Fibroblast of villous mesenchyme (primary cell): ENCODE data around the gene PFKFB1. TPM values are rescaled to one million over a fixed set of nuclear protein-coding genes. Genes with fewer than 3 reads are reported as not detected.

Experiments used
- DNase-seq: peaks from one replicate; pipeline ENCODE4 v3.0.0-alpha.2; 2010; ENCODE audit warnings: low read depth
- H3K4me3 ChIP-seq: 2 replicates; pipeline ENCODE4 v1.5.1; 2011; ENCODE audit warnings: low read depth, mild to moderate bottlenecking, low read length
- small RNA-seq: library from RNA; depleted of rRNA; stranded (forward); fragments of <200 nt; gene quantifications from one replicate; pipeline ENCODE3, GENCODE V24; 2012
- total RNA-seq: library from RNA; depleted of rRNA; stranded (reverse); fragments of >200 nt; gene quantifications from 2 replicates; pipeline ENCODE4 v1.2.3, GENCODE V29; 2012
- TF ChIP-seq, protein P1 (sequence below): IDR thresholded peaks from 2 replicates; pipeline ENCODE4 v1.5.1; 2012; ENCODE audit warnings: low read depth, mild to moderate bottlenecking, low read length; ENCODE audit not compliant: insufficient read depth

Gene PFKFB1
- total RNA-seq, 1 donor: under 0.01 TPM

DNA sequence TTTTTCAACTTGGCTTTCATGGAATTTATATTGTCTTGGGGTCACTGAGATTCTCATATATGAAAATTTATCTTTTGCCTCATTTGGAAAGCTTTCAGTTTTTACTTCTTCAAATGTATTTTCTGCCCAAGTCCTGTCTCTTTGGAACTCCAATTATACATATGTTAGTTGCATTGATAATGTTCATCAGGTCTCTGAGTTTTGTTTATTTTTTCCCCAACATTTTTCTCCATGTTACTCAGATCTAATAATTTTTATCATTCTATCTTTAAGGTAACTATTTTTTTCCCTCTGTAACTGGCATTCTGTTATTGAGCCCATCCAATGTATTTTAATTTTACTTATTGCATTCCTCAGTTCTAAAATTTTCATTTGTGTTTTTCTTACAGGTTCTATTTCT lies 84.0 kb downstream of the PFKFB1 start:
- H3K4me3 ChIP-seq: no peak overlapping the region
- TF ChIP-seq, protein P1, sequence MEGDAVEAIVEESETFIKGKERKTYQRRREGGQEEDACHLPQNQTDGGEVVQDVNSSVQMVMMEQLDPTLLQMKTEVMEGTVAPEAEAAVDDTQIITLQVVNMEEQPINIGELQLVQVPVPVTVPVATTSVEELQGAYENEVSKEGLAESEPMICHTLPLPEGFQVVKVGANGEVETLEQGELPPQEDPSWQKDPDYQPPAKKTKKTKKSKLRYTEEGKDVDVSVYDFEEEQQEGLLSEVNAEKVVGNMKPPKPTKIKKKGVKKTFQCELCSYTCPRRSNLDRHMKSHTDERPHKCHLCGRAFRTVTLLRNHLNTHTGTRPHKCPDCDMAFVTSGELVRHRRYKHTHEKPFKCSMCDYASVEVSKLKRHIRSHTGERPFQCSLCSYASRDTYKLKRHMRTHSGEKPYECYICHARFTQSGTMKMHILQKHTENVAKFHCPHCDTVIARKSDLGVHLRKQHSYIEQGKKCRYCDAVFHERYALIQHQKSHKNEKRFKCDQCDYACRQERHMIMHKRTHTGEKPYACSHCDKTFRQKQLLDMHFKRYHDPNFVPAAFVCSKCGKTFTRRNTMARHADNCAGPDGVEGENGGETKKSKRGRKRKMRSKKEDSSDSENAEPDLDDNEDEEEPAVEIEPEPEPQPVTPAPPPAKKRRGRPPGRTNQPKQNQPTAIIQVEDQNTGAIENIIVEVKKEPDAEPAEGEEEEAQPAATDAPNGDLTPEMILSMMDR: no peak
- no peak for DNase-seq

DNA sequence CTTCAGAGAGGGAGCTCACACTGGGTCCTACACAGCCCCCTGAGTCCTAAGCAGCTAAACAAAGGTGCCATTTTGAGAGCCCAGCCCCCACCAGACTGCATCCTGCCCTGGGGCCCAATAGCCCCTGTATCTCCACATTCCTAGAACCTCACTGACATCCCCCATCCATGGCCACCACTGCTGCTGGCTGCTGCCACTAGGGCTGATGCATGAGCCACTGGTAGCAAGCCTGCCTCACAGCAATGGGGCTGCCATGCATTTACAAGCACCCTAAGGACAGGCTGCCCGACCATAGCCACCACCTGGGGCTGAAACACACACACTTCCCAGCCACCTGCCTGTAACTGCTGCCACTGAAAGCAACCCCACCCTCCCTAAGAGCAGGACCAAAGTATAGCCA lies 99.8 kb downstream of the PFKFB1 start:
- TF ChIP-seq, protein P1: no peak
- no peak overlapping the region for H3K4me3 ChIP-seq
- DNase-seq: no peak

DNA sequence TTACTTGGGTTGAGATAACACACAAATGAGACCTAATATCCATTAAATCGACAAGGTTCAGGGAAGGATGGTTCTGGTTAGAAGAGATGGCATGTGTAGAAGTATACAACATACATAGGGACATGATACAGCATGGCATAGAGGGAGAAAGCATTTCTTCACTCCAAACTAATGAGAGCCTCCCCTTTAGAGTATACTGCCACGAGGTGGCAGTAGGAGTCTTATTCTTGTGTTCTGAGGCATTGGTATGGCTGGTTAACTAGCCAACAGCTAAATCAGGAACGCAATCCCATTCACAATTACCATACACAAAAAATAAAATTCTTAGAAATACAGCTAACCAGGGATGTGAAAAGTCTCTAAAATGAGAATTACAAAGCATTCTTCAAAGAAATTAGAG lies 102.4 kb downstream of the PFKFB1 start:
- DNase-seq: peak; percentile 37
- TF ChIP-seq, protein P1: peak; percentile 55
- no peak overlapping the region for H3K4me3 ChIP-seq

DNA sequence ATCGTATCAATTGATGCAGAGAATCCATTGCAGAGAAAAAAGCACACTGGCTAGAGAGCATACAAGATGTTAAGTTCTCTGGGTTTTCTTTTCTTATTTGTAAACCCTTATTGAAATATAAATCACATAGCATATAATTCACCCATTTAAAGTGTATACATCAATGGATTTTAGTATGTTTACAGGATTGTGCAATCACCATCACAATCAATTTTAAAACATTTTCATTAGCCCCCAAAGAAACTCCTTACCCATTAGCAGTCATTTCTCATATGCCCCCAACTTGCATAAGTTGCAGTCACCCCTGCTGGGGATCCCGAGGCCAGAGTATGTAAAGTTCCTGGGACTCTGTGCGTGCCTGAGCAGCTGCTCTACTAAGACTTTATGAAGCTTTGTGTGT lies 108.2 kb downstream of the PFKFB1 start:
- no peak overlapping the region for H3K4me3 ChIP-seq
- no peak for DNase-seq
- TF ChIP-seq, protein P1: no peak

Small RNA genes within 50 kb of the gene (small RNA-seq; reads per million reads assigned to genes)
- gene RF00614: not detected

Other genes starting within 250 kb of the PFKFB1 start
- gene ITIH6, start 195.9 kb downstream of the PFKFB1 start, total RNA-seq: not detected in 2 replicates
- 235 and 242 TPM in 2 replicates for gene MAGED2, start 186.4 kb downstream of the PFKFB1 start, total RNA-seq
- 16.8 and 17.1 TPM in 2 replicates for gene TRO, start 73.4 kb downstream of the PFKFB1 start, total RNA-seq
- gene APEX2, start 6.2 kb upstream of the PFKFB1 start, total RNA-seq: 6.1 and 7.8 TPM in 2 replicates
- not detected in 2 replicates for gene ALAS2, start 36.8 kb upstream of the PFKFB1 start, total RNA-seq
- gene PAGE2B, start 80.8 kb upstream of the PFKFB1 start, total RNA-seq: not detected in 2 replicates
- not detected in 2 replicates for gene PAGE2, start 94.8 kb upstream of the PFKFB1 start, total RNA-seq
- not detected in 2 replicates for gene PAGE5, start 226.2 kb upstream of the PFKFB1 start, total RNA-seq